Activated CD4-positive, alpha-beta memory T cell treated with anti-CD3 and anti-CD28 coated beads, Interleukin-2, amount 10 ng/mL, durations not matched to agents 7 days and 5 days (primary cell): ENCODE data around the gene FIBP. TPM values are rescaled to one million over a fixed set of nuclear protein-coding genes. Genes with fewer than 3 reads are reported as not detected.

Experiments used
- CTCF ChIA-PET: fragments of 350-600 bp; sonication (Branson Sonifier 250); formaldehyde crosslinking; loops from one replicate; lab custom pipeline; 2021; ENCODE audit warnings: antibody characterized with exemption, inconsistent platforms; lab: Charles Lee
- POLR2A ChIA-PET: fragments of 350-600 bp; sonication (Branson Sonifier 250); formaldehyde crosslinking; loops from one replicate; lab custom pipeline; 2021; ENCODE audit warnings: antibody characterized with exemption; lab: Charles Lee
- DNase-seq: peaks from one replicate; pipeline ENCODE4 v3.0.0-alpha.2; 2020
- H3K27ac Mint-ChIP-seq: one replicate; pipeline ENCODE4 v1.8.0; 2021; ENCODE audit warnings: mild to moderate bottlenecking, mixed read lengths
- H3K27me3 Mint-ChIP-seq: one replicate; pipeline ENCODE4 v1.8.0; 2021; ENCODE audit warnings: mixed read lengths
- H3K36me3 Mint-ChIP-seq: one replicate; pipeline ENCODE4 v1.8.0; 2021; ENCODE audit warnings: low read depth, mixed read lengths
- H3K4me1 Mint-ChIP-seq: one replicate; pipeline ENCODE4 v1.8.0; 2021; ENCODE audit warnings: mixed read lengths
- H3K4me3 Mint-ChIP-seq: one replicate; pipeline ENCODE4 v1.8.0; 2021; ENCODE audit warnings: mild to moderate bottlenecking, mixed read lengths
- H3K9me3 Mint-ChIP-seq: one replicate; pipeline ENCODE4 v1.8.0; 2021; ENCODE audit warnings: mixed read lengths
- total RNA-seq, 2 experiments: library from RNA; stranded (reverse); gene quantifications; one replicate each; pipeline ENCODE4 v1.2.3, GENCODE V29; 2021

FIBP gene
- total RNA-seq, 2 experiments from 2014 or later, result 71.7 to 77.4 TPM

DNA sequence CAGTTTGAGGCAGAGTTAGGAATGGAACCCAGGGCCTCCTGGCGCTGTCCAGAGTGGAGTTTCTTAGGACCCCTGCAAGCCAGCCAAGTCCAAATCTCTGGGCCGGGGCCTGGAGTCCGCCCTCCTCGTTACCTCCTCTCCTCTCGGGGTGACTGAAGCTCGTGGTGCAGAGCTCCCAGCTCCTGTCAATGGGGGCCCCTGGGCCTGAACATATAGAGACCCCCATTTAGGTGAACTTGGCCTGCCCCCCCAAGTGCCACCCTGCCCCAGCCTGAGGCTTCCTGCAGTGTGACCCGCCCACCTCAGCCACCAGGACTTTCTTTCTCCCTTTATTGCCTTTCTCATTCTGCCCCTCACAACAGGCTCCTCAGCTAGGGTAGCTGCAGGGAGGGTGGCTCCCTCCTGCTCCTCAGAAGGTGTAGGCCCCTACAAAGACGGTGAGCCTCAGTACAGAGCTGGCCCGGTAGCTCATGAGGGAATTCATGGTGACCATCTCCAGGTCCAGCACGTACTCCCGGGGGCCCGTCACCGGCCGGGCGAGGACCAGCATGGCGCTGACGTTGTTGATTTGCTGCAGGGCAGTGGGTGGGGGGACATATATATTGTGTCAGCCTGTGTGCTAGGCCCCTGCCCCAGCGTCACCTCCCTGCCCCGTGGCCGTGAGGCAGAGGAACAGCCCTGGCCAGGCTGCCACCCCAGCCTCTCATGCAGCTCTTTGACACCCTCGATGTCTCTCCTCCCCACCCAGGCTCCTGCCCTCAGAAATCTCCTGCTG lies 21.6 kb downstream of the FIBP start:
- peaks cover 48% of the 10 kb centered on the region for H3K36me3 Mint-ChIP-seq
- H3K4me1 Mint-ChIP-seq, result peaks cover 40% of the 10 kb centered on the region
- ChIA-PET CTCF (interaction anchor here (0.8 kb wide), 1 partner anchor 18 kb away, joined by 4 read pairs; no protein-coding TSS in a partner anchor), POLR2A (interaction anchor here (1.0 to 1.5 kb wide), 2 partner anchors 9 to 24 kb away, joined by 4 to 5 read pairs; partner anchors contain the start of genes CCDC85B and CFL1)
- DNase-seq, result no peak
- no peak overlapping the region for H3K27ac Mint-ChIP-seq
- no peak overlapping the region for H3K4me3 Mint-ChIP-seq
- no peaks in the 10 kb centered on the region for H3K9me3 Mint-ChIP-seq
- peaks cover 1% of the 10 kb centered on the region for H3K27me3 Mint-ChIP-seq

DNA sequence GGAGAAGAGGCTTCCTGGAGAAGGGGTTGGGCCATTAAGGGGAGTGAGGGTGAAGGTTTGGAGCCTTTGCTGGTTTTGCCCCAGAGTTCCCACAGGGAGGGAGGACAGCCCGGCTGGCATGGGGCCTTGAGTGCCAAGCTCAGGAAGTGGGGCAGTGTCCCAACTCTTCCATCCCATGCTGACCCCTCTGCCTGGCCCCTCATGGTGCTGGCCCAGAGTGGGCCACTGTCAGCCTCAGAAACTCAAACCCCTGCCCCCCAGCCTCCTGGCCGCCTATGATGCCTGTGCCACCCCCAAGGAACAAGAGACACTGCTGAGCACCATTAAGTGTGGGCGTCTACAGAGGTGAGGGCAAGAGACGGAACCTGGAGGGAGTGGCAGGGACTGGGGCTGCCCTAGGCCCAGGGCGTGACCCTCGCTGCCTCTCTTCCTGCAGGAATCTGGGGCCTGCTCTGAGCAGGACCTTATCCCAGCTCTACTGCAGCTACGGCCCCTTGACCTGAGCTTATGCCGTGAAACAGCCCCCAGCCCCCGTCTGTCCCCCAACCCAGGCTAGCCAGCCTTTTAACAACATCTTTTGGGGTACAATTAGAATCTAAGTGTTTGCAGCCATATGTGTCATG lies 22.6 kb downstream of the FIBP start:
- Mint-ChIP-seq H3K4me3 (no peak overlapping the region), H3K27me3 (no peaks in the 10 kb centered on the region), H3K9me3 (no peaks in the 10 kb centered on the region), H3K4me1 (peaks cover 43% of the 10 kb centered on the region), H3K36me3 (peaks cover 54% of the 10 kb centered on the region), H3K27ac (no peak overlapping the region)
- CTCF ChIA-PET, result interaction anchor here (0.8 kb wide), 1 partner anchor 19 kb away, joined by 4 read pairs; no protein-coding TSS in a partner anchor
- POLR2A ChIA-PET, result no interaction called here
- no peak for DNase-seq

DNA sequence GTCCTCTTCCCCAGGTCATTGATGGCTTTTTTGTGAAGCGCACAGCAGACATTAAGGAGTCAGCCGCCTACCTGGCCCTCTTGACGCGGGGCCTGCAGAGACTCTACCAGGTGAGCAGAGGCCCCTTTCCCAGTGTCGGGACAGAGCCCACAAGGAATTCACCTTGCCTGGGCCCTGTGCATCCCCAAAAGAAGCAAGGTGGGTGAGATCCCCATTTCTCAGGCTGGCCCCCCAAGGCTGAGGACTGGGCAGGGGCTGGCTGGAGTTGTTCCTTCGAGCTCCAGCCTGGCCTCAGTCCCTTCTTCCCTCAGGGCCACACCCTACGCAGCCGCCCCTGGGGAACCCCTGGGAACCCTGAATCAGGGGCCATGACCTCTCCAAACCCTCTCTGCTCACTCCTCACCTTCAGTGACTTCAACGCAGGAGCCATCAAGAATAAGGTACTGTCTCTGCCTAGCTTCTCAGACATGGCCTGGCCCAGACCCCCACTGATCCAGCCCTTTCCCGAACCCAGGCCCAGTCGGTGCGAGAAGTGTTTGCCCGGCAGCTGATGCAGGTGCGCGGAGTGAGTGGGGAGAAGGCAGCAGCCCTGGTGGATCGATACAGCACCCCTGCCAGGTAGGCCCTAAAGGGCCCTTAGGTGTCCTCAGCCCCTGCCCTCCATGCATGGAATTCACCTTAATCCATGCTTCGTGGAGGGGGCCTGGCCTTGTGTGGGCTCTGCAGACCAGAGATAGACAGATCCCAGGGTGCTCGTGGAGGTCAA lies 23.4 kb downstream of the FIBP start:
- no peak overlapping the region for H3K27ac Mint-ChIP-seq
- no peak overlapping the region for H3K4me3 Mint-ChIP-seq
- DNase-seq, result no peak
- H3K36me3 Mint-ChIP-seq, result peaks cover 58% of the 10 kb centered on the region
- H3K4me1 Mint-ChIP-seq, result peaks cover 39% of the 10 kb centered on the region
- ChIA-PET CTCF (no interaction called here), POLR2A (no interaction called here)
- no peaks in the 10 kb centered on the region for H3K9me3 Mint-ChIP-seq
- no peaks in the 10 kb centered on the region for H3K27me3 Mint-ChIP-seq

DNA sequence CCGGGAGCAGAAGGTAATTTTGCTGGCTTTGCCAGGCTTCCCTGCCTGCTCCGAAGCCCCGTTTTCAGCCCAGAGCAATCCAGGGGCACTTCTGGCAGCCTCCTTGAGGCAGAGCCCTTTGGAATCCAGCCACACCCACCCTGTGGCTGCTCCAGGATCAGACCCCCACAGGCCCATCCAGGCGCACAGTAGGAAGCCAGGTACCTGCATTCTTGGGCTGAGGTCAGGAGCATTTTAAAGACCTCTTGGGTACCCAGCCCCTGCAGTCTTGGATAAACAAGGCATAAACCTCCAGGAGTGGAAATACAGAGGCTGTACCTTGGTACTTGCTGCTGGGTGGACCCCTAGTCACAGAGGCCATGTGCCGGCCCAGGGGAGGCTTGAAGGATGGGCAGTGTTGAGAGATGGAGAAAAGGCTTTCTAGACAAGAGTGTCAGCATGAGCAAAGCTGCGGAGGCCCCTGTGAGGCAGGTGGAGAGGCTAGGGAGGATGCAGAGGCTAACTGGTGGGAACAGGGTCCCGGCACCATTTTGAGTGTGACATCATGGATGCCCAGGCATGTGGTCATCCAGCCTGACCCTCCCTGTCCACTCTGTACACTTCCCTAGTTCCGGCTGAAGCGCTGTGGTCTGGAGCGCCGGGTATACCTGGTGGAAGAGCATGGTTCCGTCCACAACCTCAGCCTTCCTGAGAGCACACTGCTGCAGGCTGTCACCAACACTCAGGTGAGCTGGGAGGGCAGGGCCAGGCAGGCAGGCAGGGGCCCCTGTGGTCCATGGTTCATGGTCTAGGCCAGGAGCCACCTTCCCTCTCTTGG lies 24.2 kb downstream of the FIBP start:
- H3K4me1 Mint-ChIP-seq, result peaks cover 36% of the 10 kb centered on the region
- no peak overlapping the region for H3K27ac Mint-ChIP-seq
- peaks cover 58% of the 10 kb centered on the region for H3K36me3 Mint-ChIP-seq
- H3K27me3 Mint-ChIP-seq, result no peaks in the 10 kb centered on the region
- no peak overlapping the region for H3K4me3 Mint-ChIP-seq
- DNase-seq, result no peak
- POLR2A ChIA-PET, result interaction anchor here (1.0 to 2.1 kb wide), 2 partner anchors 8 to 9 kb away, joined by 5 to 7 read pairs; no protein-coding TSS in a partner anchor
- CTCF ChIA-PET, result interaction anchor here (8.7 kb wide), 1 partner anchor 24 kb away, joined by 251 read pairs; the partner anchor contains the start of genes CCDC85B and FIBP
- H3K9me3 Mint-ChIP-seq, result no peaks in the 10 kb centered on the region

DNA sequence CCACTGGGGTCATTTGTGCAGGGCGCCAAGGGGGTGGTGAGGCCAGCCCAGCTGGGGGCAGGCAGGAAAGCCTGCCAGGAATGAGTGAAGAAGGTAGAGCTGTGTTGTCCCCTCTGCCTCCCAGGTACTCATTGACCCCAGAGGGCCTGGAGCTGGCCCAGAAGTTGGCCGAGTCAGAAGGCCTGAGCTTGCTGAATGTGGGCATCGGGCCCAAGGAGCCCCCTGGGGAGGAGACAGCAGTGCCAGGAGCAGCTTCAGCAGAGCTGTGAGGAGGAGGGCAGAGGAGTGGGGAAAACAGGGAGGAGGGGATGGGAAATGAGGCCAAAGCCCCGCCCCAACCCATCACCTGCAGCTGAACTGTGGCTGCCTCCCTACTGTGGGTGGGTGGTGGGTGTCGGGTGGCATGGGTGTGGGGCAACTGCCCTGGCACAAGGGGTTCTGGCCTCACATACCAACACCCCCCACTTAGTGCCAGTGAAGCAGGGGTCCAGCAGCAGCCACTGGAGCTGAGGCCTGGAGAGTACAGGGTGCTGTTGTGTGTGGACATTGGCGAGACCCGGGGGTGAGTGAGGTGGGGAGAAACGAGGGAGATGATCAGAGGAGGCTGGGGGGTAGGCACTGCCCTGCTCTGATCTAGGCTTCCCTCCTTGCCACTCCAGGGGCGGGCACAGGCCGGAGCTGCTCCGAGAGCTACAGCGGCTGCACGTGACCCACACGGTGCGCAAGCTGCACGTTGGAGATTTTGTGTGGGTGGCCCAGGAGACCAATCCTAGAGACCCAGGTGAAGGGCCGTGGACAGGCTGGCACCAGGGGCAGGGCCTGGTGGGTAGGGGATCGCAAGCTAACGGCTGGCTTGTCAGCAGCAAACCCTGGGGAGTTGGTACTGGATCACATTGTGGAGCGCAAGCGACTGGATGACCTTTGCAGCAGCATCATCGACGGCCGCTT lies 25.1 kb downstream of the FIBP start:
- H3K27me3 Mint-ChIP-seq, result no peaks in the 10 kb centered on the region
- no peaks in the 10 kb centered on the region for H3K9me3 Mint-ChIP-seq
- DNase-seq, result no peak
- H3K36me3 Mint-ChIP-seq, result peaks cover 58% of the 10 kb centered on the region
- peak overlapping the region; percentile 4 for H3K27ac Mint-ChIP-seq
- peaks cover 39% of the 10 kb centered on the region for H3K4me1 Mint-ChIP-seq
- POLR2A ChIA-PET, result interaction anchor here (1.0 to 8.9 kb wide), 3 partner anchors 9 to 26 kb away, joined by 5 to 284 read pairs (median 7); partner anchors contain the start of genes CCDC85B and FIBP
- peak overlapping the region; percentile 40 for H3K4me3 Mint-ChIP-seq
- CTCF ChIA-PET, result interaction anchor here (8.7 kb wide), 1 partner anchor 25 kb away, joined by 251 read pairs; the partner anchor contains the start of genes CCDC85B and FIBP

DNA sequence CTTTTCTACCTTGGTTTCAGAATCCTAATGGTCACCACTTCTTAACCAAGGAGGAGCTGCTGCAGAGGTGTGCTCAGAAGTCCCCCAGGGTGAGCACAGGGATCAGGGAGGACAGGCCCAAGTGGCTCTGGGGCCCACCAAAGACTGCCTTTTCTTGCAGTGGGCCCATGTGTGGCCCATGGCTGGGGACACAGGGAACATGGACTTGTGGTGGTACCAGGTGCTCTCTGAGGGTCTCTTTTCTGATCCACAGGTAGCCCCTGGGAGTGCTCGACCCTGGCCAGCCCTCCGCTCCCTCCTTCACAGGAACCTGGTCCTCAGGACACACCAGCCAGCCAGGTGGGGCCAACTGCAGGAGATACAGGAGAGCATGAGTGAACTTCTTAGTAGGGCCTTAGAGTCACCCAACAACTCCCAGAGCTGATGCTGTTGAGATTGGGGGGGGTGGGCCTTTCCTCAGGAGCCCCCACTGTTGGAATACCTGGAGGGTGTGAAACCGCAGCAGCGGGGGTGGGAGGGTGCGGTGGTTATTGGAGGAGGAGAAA lies 26.0 kb downstream of the FIBP start:
- DNase-seq, result no peak
- H3K9me3 Mint-ChIP-seq, result no peaks in the 10 kb centered on the region
- peaks cover 56% of the 10 kb centered on the region for H3K36me3 Mint-ChIP-seq
- H3K4me1 Mint-ChIP-seq, result peaks cover 40% of the 10 kb centered on the region
- CTCF ChIA-PET, result interaction anchor here (8.7 kb wide), 1 partner anchor 25 kb away, joined by 251 read pairs; the partner anchor contains the start of genes CCDC85B and FIBP
- H3K27ac Mint-ChIP-seq, result peak overlapping the region; percentile 4
- POLR2A ChIA-PET, result interaction anchor here (2.1 to 8.9 kb wide), 3 partner anchors 11 to 27 kb away, joined by 7 to 284 read pairs (median 38); partner anchors contain the start of genes CCDC85B and FIBP
- peak overlapping the region; percentile 84 for H3K4me3 Mint-ChIP-seq
- no peaks in the 10 kb centered on the region for H3K27me3 Mint-ChIP-seq

DNA sequence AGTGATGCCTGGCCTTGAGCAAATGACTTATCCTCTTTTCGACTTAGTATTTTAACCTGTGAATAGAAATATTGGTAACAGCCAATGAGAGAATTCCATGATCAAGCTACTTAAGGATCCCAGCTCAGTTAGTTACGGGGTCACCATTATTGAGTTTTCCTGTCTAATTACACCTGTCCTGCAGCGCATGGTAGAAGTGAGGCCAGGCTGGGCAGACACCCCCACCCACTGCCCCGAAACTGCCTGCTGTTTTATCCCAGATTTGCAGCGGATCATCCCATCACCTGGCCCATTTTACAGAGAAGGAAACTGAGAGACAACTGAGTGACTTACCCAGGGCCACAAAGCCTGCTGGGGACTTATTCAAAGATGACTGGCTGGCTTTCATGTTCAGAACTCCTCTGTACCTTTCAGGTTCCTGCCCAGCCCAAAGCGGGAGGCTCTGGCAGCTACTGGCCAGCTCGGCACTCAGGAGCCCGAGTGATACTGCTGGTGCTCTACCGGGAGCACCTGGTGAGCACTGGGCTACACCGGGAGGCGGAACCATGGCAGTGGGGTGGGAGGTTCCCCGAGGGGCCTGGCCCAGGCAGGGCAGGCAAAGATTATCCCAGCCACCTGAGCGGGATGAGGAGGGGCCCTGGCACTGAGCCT lies 26.6 kb downstream of the FIBP start:
- Mint-ChIP-seq H3K4me3 (peak overlapping the region; percentile 84), H3K9me3 (no peaks in the 10 kb centered on the region), H3K4me1 (peaks cover 41% of the 10 kb centered on the region), H3K36me3 (peaks cover 55% of the 10 kb centered on the region), H3K27me3 (no peaks in the 10 kb centered on the region), H3K27ac (peak overlapping the region; percentile 97)
- CTCF ChIA-PET, result interaction anchor here (0.7 to 8.7 kb wide), 5 partner anchors 9 to 150 kb away, joined by 3 to 251 read pairs (median 20); partner anchors contain the start of genes CCDC85B, FIBP and KAT5
- peak; percentile 14 for DNase-seq
- POLR2A ChIA-PET, result interaction anchor here (0.8 to 8.9 kb wide), 14 partner anchors 9 to 247 kb away, joined by 3 to 284 read pairs (median 13); partner anchors contain the start of genes BANF1, CCDC85B, CTSW and EFEMP2

DNA sequence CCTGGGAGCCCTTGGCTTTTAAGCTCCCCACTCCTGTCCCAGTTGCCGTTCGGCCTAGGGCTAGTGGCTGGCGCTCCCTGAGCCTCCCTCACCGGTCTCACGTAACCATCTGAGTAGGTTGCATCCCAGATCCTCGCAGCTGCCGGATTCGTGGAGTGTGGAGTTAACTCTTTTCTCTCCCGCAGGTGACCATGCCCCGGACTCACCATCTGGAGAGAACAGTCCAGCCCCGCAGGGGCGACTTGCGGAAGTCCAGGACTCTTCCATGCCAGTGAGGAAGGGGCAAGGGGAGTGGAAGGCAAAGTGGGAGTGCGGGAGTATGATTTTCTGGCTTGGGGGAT lies 27.1 kb downstream of the FIBP start:
- ChIA-PET CTCF (interaction anchor here (0.7 to 8.7 kb wide), 9 partner anchors 9 to 149 kb away, joined by 3 to 251 read pairs (median 14); partner anchors contain the start of genes CCDC85B, CTSW, FIBP and FOSL1), POLR2A (interaction anchor here (0.6 to 8.9 kb wide), 18 partner anchors 9 to 246 kb away, joined by 3 to 284 read pairs (median 10); partner anchors contain the start of genes AP5B1, BANF1, CCDC85B and CTSW)
- Mint-ChIP-seq H3K4me3 (peak overlapping the region; percentile 84), H3K4me1 (peaks cover 46% of the 10 kb centered on the region), H3K27me3 (no peaks in the 10 kb centered on the region), H3K27ac (peak overlapping the region; percentile 97), H3K36me3 (peaks cover 58% of the 10 kb centered on the region), H3K9me3 (no peaks in the 10 kb centered on the region)
- DNase-seq, result no peak

DNA sequence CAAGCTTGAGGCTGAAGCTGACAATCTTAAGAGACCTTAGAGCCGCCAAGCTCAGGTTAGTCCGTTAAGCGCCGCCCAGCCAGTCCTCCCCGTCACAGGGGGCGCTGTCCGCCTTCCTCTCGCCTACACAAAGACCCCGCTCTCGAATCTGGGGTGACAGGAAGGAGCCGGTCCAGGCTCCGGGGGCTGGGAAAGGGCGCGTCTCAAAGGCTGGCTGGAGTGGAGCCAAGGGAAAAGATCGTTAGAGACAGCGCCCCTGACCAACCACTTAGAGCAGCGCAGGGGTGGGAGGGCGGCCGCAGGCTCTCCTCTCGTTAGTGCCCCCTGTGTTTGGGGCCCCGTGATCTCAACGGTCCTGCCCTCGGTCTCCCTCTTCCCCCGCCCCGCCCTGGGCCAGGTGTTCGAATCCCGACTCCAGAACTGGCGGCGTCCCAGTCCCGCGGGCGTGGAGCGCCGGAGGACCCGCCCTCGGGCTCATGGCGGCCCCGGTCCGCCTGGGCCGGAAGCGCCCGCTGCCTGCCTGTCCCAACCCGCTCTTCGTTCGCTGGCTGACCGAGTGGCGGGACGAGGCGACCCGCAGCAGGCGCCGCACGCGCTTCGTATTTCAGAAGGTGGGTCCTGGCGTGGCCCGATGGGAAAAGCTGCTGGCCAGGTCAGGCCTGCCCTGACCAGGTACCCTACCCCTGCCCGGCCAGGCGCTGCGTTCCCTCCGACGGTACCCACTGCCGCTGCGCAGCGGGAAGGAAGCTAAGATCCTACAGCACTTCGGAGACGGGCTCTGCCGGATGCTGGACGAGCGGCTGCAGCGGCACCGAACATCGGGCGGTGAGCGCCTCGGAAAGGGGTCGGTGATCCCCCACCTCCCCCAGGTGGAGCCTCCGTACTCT lies 27.8 kb downstream of the FIBP start, which contains the start of gene MUS81:
Gene MUS81, plus strand, starts transcription at position 156 of the 887 bp plus-strand sequence. Its CDS starts 321 bp downstream, at position 477.
- CTCF ChIA-PET, result interaction anchor here (0.6 to 8.7 kb wide), 41 partner anchors 9 to 361 kb away, joined by 3 to 251 read pairs (median 5); partner anchors contain the start of genes AP5B1, BANF1, C11orf68 and CCDC85B
- H3K4me3 Mint-ChIP-seq, result peak within 1 kb of the TSS; percentile 84
- POLR2A ChIA-PET, result interaction anchor here (0.6 to 8.9 kb wide), 40 partner anchors 10 to 1116 kb away, joined by 3 to 284 read pairs (median 6); partner anchors contain the start of genes AP5B1, BANF1, C11orf68 and CCDC85B
- DNase-seq, result peak; percentile 97
- H3K27ac Mint-ChIP-seq, result peak within 1 kb of the TSS; percentile 97
- H3K27me3 Mint-ChIP-seq, result no peaks in the 10 kb centered on the region
- H3K9me3 Mint-ChIP-seq, result no peaks in the 10 kb centered on the region
- peaks cover 52% of the 10 kb centered on the region for H3K4me1 Mint-ChIP-seq
- H3K36me3 Mint-ChIP-seq, result peaks cover 60% of the 10 kb centered on the region
